Hematopoietic multipotent progenitor cell (in vitro differentiated cells): Measurements from ENCODE around the gene PREB. TPM values are rescaled to one million over a fixed set of nuclear protein-coding genes. Genes with fewer than 3 reads are reported as not detected.

Experiments
- DNase-seq, 3 donors: peaks; one replicate each; pipeline ENCODE4 v3.0.0-alpha.2; 2011 to 2015; ENCODE audit warnings: low read depth in 2 of 3, low spot score in 2 of 3
- total RNA-seq: library from RNA; depleted of rRNA; stranded (reverse); fragments of >200 nt; gene quantifications from one replicate; pipeline ENCODE4 v1.2.3, GENCODE V29; 2012

Gene PREB
- total RNA-seq, 1 donor: 55.2 TPM

- DNase-seq: no peak
These were observed 20.1 kb upstream of the PREB start for GRCh38 chr2:27154488-27154887.

GRCh38 chr2:27152796-27153464 is 18.5 kb upstream of the PREB start:
- DNase-seq: no peak

- DNase-seq: no peak
These were observed 17.8 kb upstream of the PREB start for GRCh38 chr2:27152102-27152795.

- DNase-seq: no peak
These were observed 16.3 kb upstream of the PREB start for GRCh38 chr2:27150639-27151230.

GRCh38 chr2:27149570-27150405 is 15.4 kb upstream of the PREB start:
- DNase-seq: no peak

- no peak for DNase-seq
These were observed 14.5 kb upstream of the PREB start, which contains the start of gene TCF23 for GRCh38 chr2:27148801-27149439. Gene TCF23 (plus strand): TSS chr2:27149004. CDS start chr2:27149134, 130 bp downstream.

- no peak for DNase-seq
These were observed 13.5 kb upstream of the PREB start for GRCh38 chr2:27147935-27148334.

GRCh38 chr2:27145682-27146081 is 11.2 kb upstream of the PREB start:
- DNase-seq: no peak

GRCh38 chr2:27143285-27143684 is 8.8 kb upstream of the PREB start:
- no peak for DNase-seq

GRCh38 chr2:27139310-27139709 is 4.9 kb upstream of the PREB start, which contains the start of gene PRR30:
Gene PRR30 (minus strand): TSS chr2:27139410. CDS start chr2:27138329, 1,081 bp downstream.
- no peak for DNase-seq

GRCh38 chr2:27138111-27138510 is 3.7 kb upstream of the PREB start:
- DNase-seq: no peak

GRCh38 chr2:27137322-27137935 is 3.0 kb upstream of the PREB start:
- DNase-seq: no peak

GRCh38 chr2:27136751-27137150 is 2.3 kb upstream of the PREB start:
- DNase-seq: no peak

- no peak for DNase-seq
These were observed 1.1 kb upstream of the PREB start for GRCh38 chr2:27135478-27135955.

- DNase-seq: no peak
These were observed 493 bp upstream of the PREB start for GRCh38 chr2:27134781-27135477.

GRCh38 chr2:27133195-27133875 is 1.1 kb downstream of the PREB start:
- no peak for DNase-seq

- DNase-seq: no peak
These were observed 3.0 kb downstream of the PREB start for GRCh38 chr2:27131429-27131828.

- no peak for DNase-seq
These were observed 4.0 kb downstream of the PREB start for GRCh38 chr2:27130396-27130795.
